Fibroblast of lung (primary cell): Measurements from ENCODE around the gene HMG20A. TPM values are rescaled to one million over a fixed set of nuclear protein-coding genes. Genes with fewer than 3 reads are reported as not detected.

ENCODE experiments used
- DNase-seq, 2 donors: peaks; one replicate each; pipeline versions ENCODE4 v3.0.0 to v3.0.0-alpha.2; 2010; ENCODE audit warnings: low read depth in 2 of 2
- H2AFZ ChIP-seq: 2 replicates; pipeline ENCODE4 v1.5.1; 2012; ENCODE audit warnings: low read length, control low read depth, inconsistent platforms
- H3K27ac ChIP-seq: 2 replicates; pipeline ENCODE4 v1.5.1; 2011; ENCODE audit warnings: low read length, control low read depth; ENCODE audit not compliant: insufficient read depth
- H3K27me3 ChIP-seq: 2 replicates; pipeline ENCODE4 v1.5.1; 2011; ENCODE audit warnings: mild to moderate bottlenecking, low read length; ENCODE audit not compliant: control insufficient read depth, insufficient read depth
- H3K36me3 ChIP-seq: 2 replicates; pipeline ENCODE4 v1.5.1; 2011; ENCODE audit warnings: low read length; ENCODE audit not compliant: control insufficient read depth, insufficient read depth
- H3K4me1 ChIP-seq: 2 replicates; pipeline ENCODE4 v1.5.1; 2011; ENCODE audit warnings: low read length; ENCODE audit not compliant: control insufficient read depth, insufficient read depth; ENCODE audit errors: extremely low read depth
- H3K4me2 ChIP-seq: 2 replicates; pipeline ENCODE4 v1.5.1; 2011; ENCODE audit warnings: low read length, control low read depth; ENCODE audit not compliant: insufficient read depth; ENCODE audit errors: extremely low read depth
- H3K4me3 ChIP-seq, 4 experiments: fragments of 200-600 bp in 1 of 4; sonication (generic) in 1 of 4; replicated peaks in 1 of 4; 2 replicates each; pipeline ENCODE4 v1.5.1; 2011 to 2016; ENCODE audit warnings: low read length in 4 of 4, low read depth in 3 of 4, mild to moderate bottlenecking in 3 of 4, control low read depth in 2 of 4, inconsistent platforms in 1 of 4, mixed read lengths in 1 of 4; ENCODE audit not compliant: insufficient read depth in 1 of 4; ENCODE audit errors: control extremely low read depth in 1 of 4
- H3K79me2 ChIP-seq: 2 replicates; pipeline ENCODE4 v1.5.1; 2012; ENCODE audit warnings: mild to moderate bottlenecking, low read length, inconsistent platforms; ENCODE audit not compliant: control insufficient read depth, insufficient read depth
- H3K9ac ChIP-seq: 2 replicates; pipeline ENCODE4 v1.5.1; 2011; ENCODE audit warnings: mild to moderate bottlenecking, low read length, control low read depth; ENCODE audit not compliant: insufficient read depth
- H3K9me3 ChIP-seq: 2 replicates; pipeline ENCODE4 v1.5.1; 2012; ENCODE audit warnings: low read depth, low read length; ENCODE audit not compliant: control insufficient read depth, insufficient read depth
- H4K20me1 ChIP-seq: 2 replicates; pipeline ENCODE4 v1.5.1; 2011; ENCODE audit warnings: low read length; ENCODE audit not compliant: control insufficient read depth, insufficient read depth; ENCODE audit errors: extremely low read depth
- EZH2 ChIP-seq: IDR thresholded peaks from 2 replicates; pipeline ENCODE4 v1.5.1; 2012; ENCODE audit warnings: low read length, control low read depth, mild to moderate bottlenecking; ENCODE audit errors: missing control alignments
- polyA plus RNA-seq, 2 donors: library from polyadenylated mRNA; depleted of rRNA in 1 of 2; stranded (reverse) in 1 of 2; unstranded in 1 of 2; fragments of >200 nt; gene quantifications; 2 replicates each; pipeline ENCODE4 v1.2.1, GENCODE V29; 2011 to 2012; ENCODE audit warnings: missing spikeins in 1 of 2
- total RNA-seq: library from RNA; depleted of rRNA; stranded (reverse); fragments of >200 nt; gene quantifications from 2 replicates; pipeline ENCODE4 v1.2.1, GENCODE V29; 2014
- TF ChIP-seq, protein P1 (sequence below), 2 donors: IDR thresholded peaks in 1 of 2; conservative IDR thresholded peaks in 1 of 2; 1 replicate in 1 of 2; 2 replicates in 1 of 2; pipeline ENCODE4 v1.5.1; 2011 to 2012; ENCODE audit warnings: low read length in 2 of 2, control low read depth in 1 of 2, inconsistent platforms in 1 of 2, low read depth in 1 of 2, mild to moderate bottlenecking in 1 of 2

The HMG20A gene
- total and polyA plus RNA-seq, 2 donors (not counting 1 experiment from before 2014, with no cell fraction given) = 26.3 to 38.0 TPM

DNA sequence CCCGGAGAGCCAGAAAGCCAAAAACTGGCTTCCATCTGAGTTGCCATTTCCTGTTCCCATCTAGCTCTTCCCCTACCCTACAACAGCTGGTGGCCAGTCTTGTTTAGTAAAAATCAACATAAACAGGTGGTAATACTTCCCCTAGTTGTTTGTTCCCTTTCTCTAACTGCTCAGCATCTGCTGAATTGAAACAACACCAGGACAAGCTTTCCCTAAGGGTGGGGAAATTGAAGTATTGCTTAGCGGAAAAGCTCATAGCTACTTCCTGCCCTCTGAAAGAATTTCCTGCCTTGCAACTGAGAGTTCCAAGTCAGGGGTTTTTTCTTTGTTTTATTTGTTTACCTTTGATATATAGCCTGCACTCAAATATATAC lies 66.8 kb downstream of the HMG20A start:
- Histone ChIP-seq H3K27ac (no peak overlapping the region), H3K4me1 (peaks cover 16% of the 10 kb centered on the region), H3K4me2 (no peak overlapping the region), H3K4me3 (no peak overlapping the region), H3K79me2 (no peaks in the 10 kb centered on the region), H4K20me1 (no peaks in the 10 kb centered on the region), H3K27me3 (no peaks in the 10 kb centered on the region), H2AFZ (no peak overlapping the region), H3K9ac (no peak overlapping the region), H3K9me3 (no peaks in the 10 kb centered on the region), H3K36me3 (no peaks in the 10 kb centered on the region)
- TF ChIP-seq, protein P1, sequence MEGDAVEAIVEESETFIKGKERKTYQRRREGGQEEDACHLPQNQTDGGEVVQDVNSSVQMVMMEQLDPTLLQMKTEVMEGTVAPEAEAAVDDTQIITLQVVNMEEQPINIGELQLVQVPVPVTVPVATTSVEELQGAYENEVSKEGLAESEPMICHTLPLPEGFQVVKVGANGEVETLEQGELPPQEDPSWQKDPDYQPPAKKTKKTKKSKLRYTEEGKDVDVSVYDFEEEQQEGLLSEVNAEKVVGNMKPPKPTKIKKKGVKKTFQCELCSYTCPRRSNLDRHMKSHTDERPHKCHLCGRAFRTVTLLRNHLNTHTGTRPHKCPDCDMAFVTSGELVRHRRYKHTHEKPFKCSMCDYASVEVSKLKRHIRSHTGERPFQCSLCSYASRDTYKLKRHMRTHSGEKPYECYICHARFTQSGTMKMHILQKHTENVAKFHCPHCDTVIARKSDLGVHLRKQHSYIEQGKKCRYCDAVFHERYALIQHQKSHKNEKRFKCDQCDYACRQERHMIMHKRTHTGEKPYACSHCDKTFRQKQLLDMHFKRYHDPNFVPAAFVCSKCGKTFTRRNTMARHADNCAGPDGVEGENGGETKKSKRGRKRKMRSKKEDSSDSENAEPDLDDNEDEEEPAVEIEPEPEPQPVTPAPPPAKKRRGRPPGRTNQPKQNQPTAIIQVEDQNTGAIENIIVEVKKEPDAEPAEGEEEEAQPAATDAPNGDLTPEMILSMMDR (conservative IDR thresholded peaks at IDR 0.05 in 1 of 2, IDR thresholded peaks at IDR 0.05 in 1 of 2; ENCODE audit: low read depth in 1 of 2, low read length in 2 of 2) = no peak
- no peak for TF ChIP-seq EZH2
- DNase-seq = no peak

DNA sequence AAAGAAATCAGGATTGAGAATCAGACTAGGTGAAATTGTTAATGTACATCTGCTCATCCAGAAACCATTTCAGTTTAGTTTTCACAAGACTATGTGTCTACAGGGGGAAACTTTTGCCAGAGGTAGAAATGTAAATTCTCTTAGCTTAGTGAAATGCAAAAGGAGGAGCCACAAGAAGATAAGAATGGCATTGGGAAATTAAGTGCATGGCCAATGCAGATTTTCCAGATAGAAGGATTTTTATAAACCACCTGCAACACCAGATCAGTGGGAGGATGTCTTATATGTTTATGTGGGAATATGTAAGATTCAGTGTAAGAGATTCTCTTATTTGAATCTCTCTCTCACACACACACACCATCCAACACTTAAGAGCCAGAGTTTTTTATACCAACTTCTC lies 67.2 kb downstream of the HMG20A start:
- Histone ChIP-seq H3K4me1 (peaks cover 12% of the 10 kb centered on the region), H3K27ac (no peak overlapping the region), H3K4me3 (no peak overlapping the region), H3K79me2 (no peaks in the 10 kb centered on the region), H3K27me3 (no peaks in the 10 kb centered on the region), H3K36me3 (no peaks in the 10 kb centered on the region), H3K4me2 (no peak overlapping the region), H2AFZ (no peak overlapping the region), H4K20me1 (no peaks in the 10 kb centered on the region), H3K9ac (no peak overlapping the region), H3K9me3 (no peaks in the 10 kb centered on the region)
- DNase-seq = no peak
- no peak for TF ChIP-seq EZH2
- TF ChIP-seq, protein P1 (conservative IDR thresholded peaks at IDR 0.05 in 1 of 2, IDR thresholded peaks at IDR 0.05 in 1 of 2; ENCODE audit: low read depth in 1 of 2, low read length in 2 of 2) = no peak

DNA sequence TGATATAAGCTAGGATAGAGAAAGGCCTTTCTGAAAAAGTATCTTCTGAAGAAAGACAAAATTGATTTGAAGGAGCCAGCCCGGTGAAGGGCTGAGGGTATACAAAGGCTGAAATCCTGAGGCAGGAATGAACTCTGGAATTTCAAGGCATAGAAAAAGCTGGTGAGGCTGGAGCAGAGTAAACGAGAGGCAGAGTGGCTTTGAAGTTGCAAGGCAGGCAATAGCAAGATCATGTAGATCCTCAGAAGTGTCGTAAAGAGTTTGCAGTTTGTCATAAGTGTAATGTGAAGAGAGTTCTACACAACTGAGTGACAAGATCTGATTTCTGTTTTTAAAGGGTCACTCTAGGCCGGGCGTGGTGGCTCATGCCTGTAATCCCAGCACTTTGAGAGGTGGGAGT lies 69.0 kb downstream of the HMG20A start:
- TF ChIP-seq, protein P1 (conservative IDR thresholded peaks at IDR 0.05 in 1 of 2, IDR thresholded peaks at IDR 0.05 in 1 of 2; ENCODE audit: low read depth in 1 of 2, low read length in 2 of 2) = no peak
- TF ChIP-seq EZH2 = no peak
- Histone ChIP-seq H3K79me2 (no peaks in the 10 kb centered on the region), H4K20me1 (no peaks in the 10 kb centered on the region), H3K4me3 (no peak overlapping the region), H3K4me2 (no peak overlapping the region), H3K27me3 (no peaks in the 10 kb centered on the region), H3K9ac (no peak overlapping the region), H3K9me3 (no peaks in the 10 kb centered on the region), H3K36me3 (no peaks in the 10 kb centered on the region), H3K27ac (no peak overlapping the region), H2AFZ (no peak overlapping the region), H3K4me1 (peaks cover 3% of the 10 kb centered on the region)
- DNase-seq = no peak
